Suprapubic skin (tissue), 4 donors: ENCODE measurements around the gene CA11. TPM values are rescaled to one million over a fixed set of nuclear protein-coding genes. Genes with fewer than 3 reads are reported as not detected.

Experiments
- DNase-seq, 2 donors: peaks; one replicate each; pipeline ENCODE4 v3.0.0-alpha.2; 2019; ENCODE audit warnings: low spot score in 2 of 2
- H3K27ac ChIP-seq: fragments of 200-600 bp; sonication (generic); one replicate; pipeline ENCODE4 v1.5.1; 2019
- H3K27me3 ChIP-seq: fragments of 200-600 bp; sonication (generic); one replicate; pipeline ENCODE4 v1.5.1; 2019
- H3K36me3 ChIP-seq: fragments of 200-600 bp; sonication (generic); one replicate; pipeline ENCODE4 v1.5.1; 2019
- H3K4me1 ChIP-seq: fragments of 200-600 bp; sonication (generic); one replicate; pipeline ENCODE4 v1.5.1; 2019
- H3K4me3 ChIP-seq: fragments of 200-600 bp; sonication (generic); one replicate; pipeline ENCODE4 v1.5.1; 2019; ENCODE audit warnings: mild to moderate bottlenecking
- H3K9me3 ChIP-seq: fragments of 200-600 bp; sonication (generic); one replicate; pipeline ENCODE4 v1.5.1; 2019
- CTCF ChIP-seq, 2 donors: fragments of 200-600 bp in 1 of 2; fragments of 450-650 bp in 1 of 2; sonication (generic) in 1 of 2; IDR thresholded peaks; one replicate each; pipeline ENCODE4 v1.5.1; 2016 to 2019; ENCODE audit warnings: antibody characterized with exemption in 2 of 2, mild to moderate bottlenecking in 1 of 2, moderate library complexity in 1 of 2
- EP300 ChIP-seq: sonication (generic); formaldehyde crosslinking; IDR thresholded peaks from one replicate; pipeline ENCODE4 v1.6.1; 2017; ENCODE audit warnings: antibody characterized with exemption
- POLR2A ChIP-seq, 2 donors: fragments of 450-650 bp; IDR thresholded peaks; one replicate each; pipeline ENCODE4 v1.6.1; 2017; ENCODE audit warnings: antibody characterized with exemption in 2 of 2, mild to moderate bottlenecking in 2 of 2, moderate library complexity in 2 of 2
- POLR2AphosphoS5 ChIP-seq, 3 donors: sonication (generic); formaldehyde crosslinking; IDR thresholded peaks; one replicate each; pipeline ENCODE4 v1.6.1; 2017; ENCODE audit warnings: antibody characterized with exemption in 3 of 3
- WGBS: methylation state at CpG from one replicate; pipeline ENCODE4 v1.1.5; 2018; 5-methylcytosine and 5-hydroxymethylcytosine counted together
- total RNA-seq, 4 donors: library from RNA; depleted of rRNA; stranded (reverse); fragments of >200 nt; gene quantifications; one replicate each; pipeline ENCODE4 v1.1.0, GENCODE V29; 2016

CA11 gene
- total RNA-seq, 4 donors from 2014 or later = 8.8 to 11.0 (median 9.7) TPM

GRCh38 chr19:48629599-48630295, 16.2 kb downstream of the CA11 start:
- Histone ChIP-seq H3K27me3 (no peaks in the 10 kb centered on the region), H3K9me3 (no peaks in the 10 kb centered on the region), H3K36me3 (peaks cover 17% of the 10 kb centered on the region), H3K4me1 (peaks cover 59% of the 10 kb centered on the region), H3K4me3 (no peak overlapping the region), H3K27ac (peak overlapping the region; percentile 46)
- DNase-seq = peak in 1 of 2 donors; percentile 77
- TF ChIP-seq POLR2AphosphoS5 (IDR thresholded peaks at IDR 0.05) (no peak), POLR2A (IDR thresholded peaks at IDR 0.05) (no peak), EP300 (no peak), CTCF (IDR thresholded peaks at IDR 0.05) (no peak)
- WGBS = 37% methylated on average over 13 of the region's 48 CpGs

GRCh38 chr19:48629297-48629598, 16.7 kb downstream of the CA11 start:
- H3K9me3 ChIP-seq = no peaks in the 10 kb centered on the region
- H3K27ac ChIP-seq = no peak overlapping the region
- 80% methylated on average over 1 of the region's 22 CpGs for WGBS
- H3K27me3 ChIP-seq = no peaks in the 10 kb centered on the region
- no peak for DNase-seq
- no peak for TF ChIP-seq POLR2A (IDR thresholded peaks at IDR 0.05)
- no peak for TF ChIP-seq EP300
- TF ChIP-seq POLR2AphosphoS5 (IDR thresholded peaks at IDR 0.05) = no peak
- no peak for TF ChIP-seq CTCF (IDR thresholded peaks at IDR 0.05)
- H3K4me1 ChIP-seq = peaks cover 59% of the 10 kb centered on the region
- no peak overlapping the region for H3K4me3 ChIP-seq
- peaks cover 17% of the 10 kb centered on the region for H3K36me3 ChIP-seq

DNA sequence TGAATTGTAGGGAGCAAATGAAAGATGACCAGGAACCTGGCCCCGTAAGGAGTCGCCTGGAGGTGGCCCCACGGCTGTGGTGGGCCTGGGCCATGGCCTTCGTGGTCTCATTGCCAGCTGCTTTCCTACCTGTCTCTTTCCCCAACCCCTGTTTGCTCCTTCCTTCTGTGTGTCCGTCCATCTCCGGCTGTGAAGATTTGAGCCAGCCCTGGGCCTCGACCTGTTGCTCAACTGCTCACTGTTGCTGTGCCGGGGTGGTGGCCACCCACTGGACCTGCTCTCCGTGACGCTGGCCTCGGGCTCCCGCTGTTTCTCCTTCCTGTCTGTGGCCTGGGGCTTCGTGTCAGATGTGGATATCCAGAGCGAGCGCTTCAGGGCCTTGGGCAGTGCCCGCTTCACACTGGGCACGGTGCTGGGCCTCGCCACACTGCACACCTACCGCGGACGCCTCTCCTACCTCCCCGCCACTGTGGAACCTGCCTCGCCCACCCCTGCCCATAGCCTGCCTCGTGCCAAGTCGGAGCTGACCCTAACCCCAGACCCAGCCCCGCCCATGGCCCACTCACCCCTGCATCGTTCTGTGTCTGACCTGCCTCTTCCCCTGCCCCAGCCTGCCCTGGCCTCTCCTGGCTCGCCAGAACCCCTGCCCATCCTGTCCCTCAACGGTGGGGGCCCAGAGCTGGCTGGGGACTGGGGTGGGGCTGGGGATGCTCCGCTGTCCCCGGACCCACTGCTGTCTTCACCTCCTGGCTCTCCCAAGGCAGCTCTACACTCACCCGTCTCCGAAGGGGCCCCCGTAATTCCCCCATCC, 17.3 kb downstream of the CA11 start:
- H3K4me3 ChIP-seq = no peak overlapping the region
- peaks cover 59% of the 10 kb centered on the region for H3K4me1 ChIP-seq
- no peak for TF ChIP-seq EP300
- TF ChIP-seq CTCF (IDR thresholded peaks at IDR 0.05) = no peak
- TF ChIP-seq POLR2AphosphoS5 (IDR thresholded peaks at IDR 0.05) = no peak
- TF ChIP-seq POLR2A (IDR thresholded peaks at IDR 0.05) = no peak
- no peak overlapping the region for H3K27ac ChIP-seq
- DNase-seq = peak in 1 of 2 donors; percentile 62
- 81% methylated on average over 29 of the region's 34 CpGs for WGBS
- H3K27me3 ChIP-seq = no peaks in the 10 kb centered on the region
- no peaks in the 10 kb centered on the region for H3K9me3 ChIP-seq
- peaks cover 17% of the 10 kb centered on the region for H3K36me3 ChIP-seq

GRCh38 chr19:48627865-48628314, 18.1 kb downstream of the CA11 start:
- WGBS = no CpG with 5 or more reads among the region's 17 CpGs
- Histone ChIP-seq H3K4me3 (no peak overlapping the region), H3K36me3 (peaks cover 14% of the 10 kb centered on the region), H3K9me3 (no peaks in the 10 kb centered on the region), H3K4me1 (peaks cover 59% of the 10 kb centered on the region), H3K27ac (no peak overlapping the region), H3K27me3 (no peaks in the 10 kb centered on the region)
- DNase-seq = no peak
- no peak for TF ChIP-seq POLR2AphosphoS5 (IDR thresholded peaks at IDR 0.05)
- no peak for TF ChIP-seq CTCF (IDR thresholded peaks at IDR 0.05)
- TF ChIP-seq POLR2A (IDR thresholded peaks at IDR 0.05) = no peak
- no peak for TF ChIP-seq EP300

GRCh38 chr19:48627201-48627864, 18.7 kb downstream of the CA11 start:
- H3K27me3 ChIP-seq = no peaks in the 10 kb centered on the region
- no peak overlapping the region for H3K4me3 ChIP-seq
- WGBS = 80% methylated on average over 5 of the region's 6 CpGs
- no peak overlapping the region for H3K27ac ChIP-seq
- DNase-seq = no peak
- TF ChIP-seq POLR2AphosphoS5 (IDR thresholded peaks at IDR 0.05) (no peak), POLR2A (IDR thresholded peaks at IDR 0.05) (no peak), EP300 (no peak), CTCF (IDR thresholded peaks at IDR 0.05) (no peak)
- H3K36me3 ChIP-seq = peaks cover 12% of the 10 kb centered on the region
- peaks cover 57% of the 10 kb centered on the region for H3K4me1 ChIP-seq
- H3K9me3 ChIP-seq = no peaks in the 10 kb centered on the region
